SK-N-SH treated with all-trans-retinoic acid at 6 μM for 48 hours (cell line): ENCODE measurements around the gene PTPRN2.

Experiments
- ATAC-seq: fragments of 200-7000 bp; cut with Tn5 transposase; 3 replicates; pipeline ENCODE4 v1.9.1; 2020; ENCODE audit warnings: mild to moderate bottlenecking, moderate library complexity
- ARNTL ChIP-seq: fragments of 450-650 bp; formaldehyde crosslinking; IDR thresholded peaks from 2 replicates; pipeline ENCODE4 v1.5.0; 2020; ENCODE audit warnings: low read depth, mild to moderate bottlenecking, moderate library complexity, borderline replicate concordance
- BACH2 ChIP-seq: fragments of 250-450 bp; sonication (Bioruptor Pico); IDR thresholded peaks from 2 replicates; pipeline ENCODE4 v1.9.0; 2021; ENCODE audit warnings: mild to moderate bottlenecking, borderline replicate concordance
- CREB5 ChIP-seq: fragments of 250-450 bp; sonication (Bioruptor Pico); IDR thresholded peaks from 2 replicates; pipeline ENCODE4 v1.5.1; 2020; ENCODE audit warnings: low read depth, mild to moderate bottlenecking, moderate library complexity
- CSDC2 ChIP-seq: fragments of 250-450 bp; sonication (Bioruptor Pico); IDR thresholded peaks from 2 replicates; pipeline ENCODE4 v1.5.0; 2020; ENCODE audit warnings: mild to moderate bottlenecking, moderate library complexity
- CSRNP3 ChIP-seq: fragments of 250-450 bp; sonication (Bioruptor Pico); IDR thresholded peaks from 2 replicates; pipeline ENCODE4 v1.5.1; 2021; ENCODE audit warnings: mild to moderate bottlenecking, moderate library complexity
- ESRRG ChIP-seq: fragments of 250-450 bp; sonication (Bioruptor Pico); IDR thresholded peaks from 2 replicates; pipeline ENCODE4 v1.6.1; 2021; ENCODE audit warnings: mild to moderate bottlenecking
- ISL1 ChIP-seq: fragments of 250-450 bp; sonication (Bioruptor Pico); IDR thresholded peaks from 2 replicates; pipeline ENCODE4 v2.1.2; 2022; ENCODE audit warnings: mild to moderate bottlenecking, moderate library complexity
- OSR1 ChIP-seq: fragments of 250-450 bp; sonication (Bioruptor Pico); IDR thresholded peaks from 2 replicates; pipeline ENCODE4 v1.8.0; 2022; ENCODE audit warnings: moderate library complexity, mild to moderate bottlenecking, inconsistent platforms
- PATZ1 ChIP-seq: fragments of 250-450 bp; sonication (Bioruptor Pico); IDR thresholded peaks from 2 replicates; pipeline ENCODE4 v1.8.0; 2020; ENCODE audit warnings: mild to moderate bottlenecking, moderate library complexity, borderline replicate concordance
- PPARA ChIP-seq: fragments of 250-450 bp; sonication (Bioruptor Pico); IDR thresholded peaks from 2 replicates; pipeline ENCODE4 v1.5.0; 2020; ENCODE audit warnings: mild to moderate bottlenecking, borderline replicate concordance
- RARB ChIP-seq: fragments of 250-450 bp; sonication (Bioruptor Pico); IDR thresholded peaks from 2 replicates; pipeline ENCODE4 v1.8.0; 2021; ENCODE audit warnings: mild to moderate bottlenecking, moderate library complexity
- TOX ChIP-seq: fragments of 250-450 bp; sonication (Bioruptor Pico); IDR thresholded peaks from 2 replicates; pipeline ENCODE4 v1.8.0; 2021; ENCODE audit warnings: mild to moderate bottlenecking, moderate library complexity, borderline replicate concordance
- TSHZ2 ChIP-seq: fragments of 250-450 bp; sonication (Bioruptor Pico); IDR thresholded peaks from 2 replicates; pipeline ENCODE4 v1.5.0; 2020; ENCODE audit warnings: mild to moderate bottlenecking, moderate library complexity
- ZC3H10 ChIP-seq: fragments of 250-450 bp; sonication (Bioruptor Pico); IDR thresholded peaks from 2 replicates; pipeline ENCODE4 v1.5.1; 2021; ENCODE audit warnings: mild to moderate bottlenecking, moderate library complexity
- ZFP3 ChIP-seq: fragments of 250-450 bp; sonication (Bioruptor Pico); IDR thresholded peaks from 2 replicates; pipeline ENCODE4 v1.5.0; 2020; ENCODE audit warnings: mild to moderate bottlenecking, moderate library complexity
- ZFP30 ChIP-seq: fragments of 450-650 bp; formaldehyde crosslinking; IDR thresholded peaks from 2 replicates; pipeline ENCODE4 v1.5.0; 2022; ENCODE audit warnings: mild to moderate bottlenecking, moderate library complexity
- ZNF565 ChIP-seq: fragments of 450-650 bp; formaldehyde crosslinking; conservative IDR thresholded peaks from 2 replicates; pipeline ENCODE4 v1.5.0; 2020; ENCODE audit warnings: low read depth, mild to moderate bottlenecking, moderate library complexity
- ZNF70 ChIP-seq: fragments of 450-650 bp; formaldehyde crosslinking; IDR thresholded peaks from 2 replicates; pipeline ENCODE4 v1.5.0; 2020; ENCODE audit warnings: mild to moderate bottlenecking, moderate library complexity
- ZNF8 ChIP-seq: fragments of 450-650 bp; formaldehyde crosslinking; IDR thresholded peaks from 2 replicates; pipeline ENCODE4 v1.5.0; 2020; ENCODE audit warnings: mild to moderate bottlenecking, moderate library complexity
- TF ChIP-seq, protein P1 (sequence below): fragments of 250-450 bp; sonication (Bioruptor Pico); IDR thresholded peaks from 2 replicates; pipeline ENCODE4 v1.8.0; 2021; ENCODE audit warnings: low read depth, mild to moderate bottlenecking, moderate library complexity, borderline replicate concordance

PTPRN2 gene

DNA sequence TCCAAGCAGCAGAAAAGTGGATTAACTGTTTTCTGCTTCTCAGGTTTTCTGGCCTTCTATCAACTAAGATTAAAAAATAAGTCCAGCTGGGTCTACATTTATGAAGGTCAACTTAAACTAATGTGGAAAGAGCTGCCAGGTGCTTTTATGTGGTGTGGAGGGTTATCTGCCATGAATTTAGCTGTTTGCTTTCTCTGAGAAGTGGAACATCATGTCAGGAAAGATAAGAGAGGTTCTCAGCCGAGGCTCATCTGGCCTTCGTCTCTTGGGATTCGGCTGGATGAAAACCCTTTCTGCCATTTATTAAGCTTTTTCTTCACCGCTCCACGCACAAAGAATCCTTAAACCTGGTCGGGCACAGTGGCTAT is 5.5 kb downstream of the PTPRN2 start (continued):
- no peak for TF ChIP-seq CREB5

GRCh38 chr7:158581440-158582088 is 6.1 kb downstream of the PTPRN2 start:
- ATAC-seq: no peak
- TF ChIP-seq TOX (CRISPR knock-in tag): no peak
- no peak for TF ChIP-seq PPARA (CRISPR knock-in tag)
- TF ChIP-seq, protein P1, sequence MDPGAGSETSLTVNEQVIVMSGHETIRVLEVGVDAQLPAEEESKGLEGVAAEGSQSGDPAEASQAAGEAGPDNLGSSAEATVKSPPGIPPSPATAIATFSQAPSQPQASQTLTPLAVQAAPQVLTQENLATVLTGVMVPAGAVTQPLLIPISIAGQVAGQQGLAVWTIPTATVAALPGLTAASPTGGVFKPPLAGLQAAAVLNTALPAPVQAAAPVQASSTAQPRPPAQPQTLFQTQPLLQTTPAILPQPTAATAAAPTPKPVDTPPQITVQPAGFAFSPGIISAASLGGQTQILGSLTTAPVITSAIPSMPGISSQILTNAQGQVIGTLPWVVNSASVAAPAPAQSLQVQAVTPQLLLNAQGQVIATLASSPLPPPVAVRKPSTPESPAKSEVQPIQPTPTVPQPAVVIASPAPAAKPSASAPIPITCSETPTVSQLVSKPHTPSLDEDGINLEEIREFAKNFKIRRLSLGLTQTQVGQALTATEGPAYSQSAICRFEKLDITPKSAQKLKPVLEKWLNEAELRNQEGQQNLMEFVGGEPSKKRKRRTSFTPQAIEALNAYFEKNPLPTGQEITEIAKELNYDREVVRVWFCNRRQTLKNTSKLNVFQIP (CRISPR knock-in tag): no peak
- TF ChIP-seq ZNF565 (CRISPR knock-in tag): no peak
- TF ChIP-seq OSR1: no peak
- TF ChIP-seq BACH2 (CRISPR knock-in tag): no peak
- TF ChIP-seq ZNF70 (CRISPR knock-in tag): no peak
- TF ChIP-seq CREB5: no peak
- TF ChIP-seq ZFP30 (CRISPR knock-in tag): no peak
- TF ChIP-seq PATZ1 (CRISPR knock-in tag): no peak
- no peak for TF ChIP-seq ZNF8 (CRISPR knock-in tag)
- TF ChIP-seq ESRRG: no peak
- TF ChIP-seq ZC3H10 (CRISPR knock-in tag): no peak
- TF ChIP-seq ISL1: no peak
- TF ChIP-seq ARNTL (CRISPR knock-in tag): no peak
- TF ChIP-seq CSDC2: no peak
- no peak for TF ChIP-seq TSHZ2 (CRISPR knock-in tag)
- TF ChIP-seq ZFP3 (CRISPR knock-in tag): no peak
- no peak for TF ChIP-seq CSRNP3 (CRISPR knock-in tag)
- no peak for TF ChIP-seq RARB (CRISPR knock-in tag)
